Left renal pelvis (tissue), 4 donors: ENCODE results near the gene ZNF22. TPM values are rescaled to one million over a fixed set of nuclear protein-coding genes. Genes with fewer than 3 reads are reported as not detected.
A peak's percentile ranks its signal among the peaks of the same experiment; 100 is the strongest.

Experiments used
- DNase-seq, 4 donors: peaks; one replicate each; pipeline ENCODE4 v3.0.0-alpha.2; 2013; ENCODE audit warnings: low read depth in 4 of 4, low spot score in 3 of 4
- polyA plus RNA-seq, 4 donors: library from polyadenylated mRNA; unstranded; fragments of 120-200 nt; gene quantifications; one replicate each; pipeline ENCODE4 v1.2.1, GENCODE V29; 2013; ENCODE audit not compliant: insufficient read length in 4 of 4

ZNF22 gene
- polyA plus RNA-seq, 4 donors: 78.8 to 115 (median 87.6) TPM

GRCh38 chr10:44975431-44976331 lies 25.0 kb upstream of the ZNF22 start:
- DNase-seq: no peak

DNA sequence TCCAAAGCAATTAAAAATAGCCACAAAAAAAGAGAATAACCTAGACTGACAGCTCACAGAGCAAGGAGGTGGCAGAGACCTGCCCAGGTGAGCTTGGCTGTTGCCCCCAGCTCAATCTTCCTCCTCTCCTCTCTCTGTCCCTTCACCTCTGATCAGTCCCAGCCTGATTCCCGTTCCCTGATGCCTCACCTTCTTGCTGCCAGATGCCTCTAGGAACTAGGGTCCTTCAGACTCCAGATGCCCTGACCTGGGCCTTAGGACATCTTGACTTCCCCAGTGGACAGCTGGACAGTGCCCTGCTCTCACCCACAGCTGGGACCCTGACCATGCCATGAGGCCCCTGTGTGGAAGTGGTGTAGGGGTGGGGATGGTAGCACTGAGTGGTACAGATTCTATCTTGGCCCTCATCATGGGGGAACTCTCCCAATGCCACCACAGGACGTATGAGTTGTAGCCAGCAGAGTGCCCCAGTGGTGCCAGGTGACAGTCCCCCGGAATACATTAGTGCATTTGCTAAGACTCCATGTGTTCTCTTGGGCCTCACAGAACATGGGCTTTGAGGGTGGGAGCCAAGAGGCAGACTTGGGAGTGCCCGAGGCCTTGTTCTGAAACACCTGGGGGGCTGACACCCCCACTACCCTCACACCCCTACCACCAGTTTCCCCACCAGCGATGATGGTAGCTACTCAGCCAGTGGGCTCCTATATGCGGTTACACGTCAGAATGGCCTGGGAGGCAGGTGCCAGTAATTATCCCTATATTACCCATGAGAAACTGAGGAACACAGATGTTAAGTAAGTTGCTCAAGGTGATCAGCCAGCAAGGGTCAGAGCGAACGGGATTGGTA lies 24.1 kb upstream of the ZNF22 start:
- no peak for DNase-seq

GRCh38 chr10:44977287-44978212 lies 23.2 kb upstream of the ZNF22 start:
- DNase-seq: no peak

- DNase-seq: no peak
These were observed 22.5 kb upstream of the ZNF22 start for GRCh38 chr10:44978213-44978569.

- DNase-seq: peak; percentile 89 to 96 (median 92)
These were observed 22.0 kb upstream of the ZNF22 start, which contains the start of gene DEPP1 for GRCh38 chr10:44978570-44979280. TSS of gene DEPP1 (minus strand) at chr10:44978809. CDS start at chr10:44978030, 779 bp downstream.

DNA sequence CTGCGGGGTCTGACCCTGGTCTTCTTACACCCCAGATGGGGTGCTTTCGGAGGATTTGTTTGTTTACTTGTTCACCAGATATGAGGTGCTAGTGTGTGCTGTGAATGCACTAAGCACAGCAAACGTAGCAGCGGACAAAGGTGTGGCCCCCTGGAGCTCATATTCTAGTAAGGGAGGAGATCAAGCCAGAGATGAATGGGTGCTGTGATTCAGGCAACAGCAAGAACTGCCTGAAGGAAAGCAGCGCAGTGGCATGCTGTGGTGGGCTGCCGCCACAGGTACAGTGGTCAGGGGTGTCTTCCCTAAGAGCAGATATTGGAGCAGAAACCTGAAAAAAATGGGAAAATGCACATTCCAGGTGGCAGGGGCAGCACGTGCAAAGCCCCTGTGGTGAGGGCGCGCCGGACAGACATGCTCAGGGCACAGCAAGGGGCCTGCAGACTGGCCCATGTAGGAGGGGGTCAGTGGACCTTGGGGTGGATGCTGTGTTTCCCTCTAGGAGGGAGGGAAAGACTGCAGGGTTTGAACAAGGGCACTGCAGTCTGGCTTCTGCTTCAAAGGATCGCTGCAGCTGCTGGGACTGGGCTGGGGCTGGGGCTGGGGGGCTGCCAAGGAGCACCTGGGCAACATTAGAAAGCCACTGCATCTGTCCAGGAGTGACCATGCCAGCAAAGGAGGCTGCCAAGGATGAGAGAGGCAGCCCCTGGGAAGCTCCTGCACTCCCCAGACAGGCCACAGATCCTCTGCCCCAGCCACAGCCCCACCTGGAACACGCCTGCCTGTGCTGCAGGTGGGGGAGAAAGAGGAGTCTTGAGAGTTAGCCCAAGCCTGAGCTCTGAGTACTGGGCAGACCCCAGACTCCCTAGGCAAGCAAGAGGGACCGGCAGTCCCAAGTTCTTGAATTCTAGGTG lies 21.2 kb upstream of the ZNF22 start:
- no peak for DNase-seq

- no peak for DNase-seq
These were observed 20.2 kb upstream of the ZNF22 start for GRCh38 chr10:44980309-44981171.

GRCh38 chr10:44981172-44982113 lies 19.3 kb upstream of the ZNF22 start:
- DNase-seq: no peak

GRCh38 chr10:44982114-44982460 lies 18.6 kb upstream of the ZNF22 start:
- DNase-seq: no peak

GRCh38 chr10:44982496-44982895 lies 18.2 kb upstream of the ZNF22 start:
- no peak for DNase-seq

GRCh38 chr10:44983066-44983894 lies 17.4 kb upstream of the ZNF22 start:
- DNase-seq: no peak

DNA sequence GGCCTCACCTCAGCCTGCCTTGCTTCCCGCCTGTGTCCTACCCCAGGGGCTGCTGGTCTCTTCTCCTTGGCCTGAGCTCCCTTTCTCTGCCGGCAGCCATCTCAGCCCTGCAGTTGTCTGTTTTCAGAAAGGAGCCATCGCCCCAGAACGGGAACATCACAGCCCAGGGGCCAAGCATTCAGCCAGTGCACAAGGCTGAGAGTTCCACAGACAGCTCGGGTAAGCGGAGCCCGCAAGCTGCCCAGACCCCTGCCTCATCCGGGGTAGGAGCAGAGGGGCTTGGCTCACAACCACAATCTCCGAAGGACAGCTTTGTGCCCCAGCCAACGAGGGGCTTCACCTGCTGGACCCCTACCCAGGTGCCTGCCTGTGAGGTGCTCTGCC lies 16.8 kb upstream of the ZNF22 start:
- DNase-seq: no peak

- no peak for DNase-seq
These were observed 16.0 kb upstream of the ZNF22 start for GRCh38 chr10:44984671-44985101.

GRCh38 chr10:44985175-44985681 lies 15.5 kb upstream of the ZNF22 start:
- DNase-seq: no peak

GRCh38 chr10:44986179-44986578 lies 14.5 kb upstream of the ZNF22 start:
- DNase-seq: no peak

DNA sequence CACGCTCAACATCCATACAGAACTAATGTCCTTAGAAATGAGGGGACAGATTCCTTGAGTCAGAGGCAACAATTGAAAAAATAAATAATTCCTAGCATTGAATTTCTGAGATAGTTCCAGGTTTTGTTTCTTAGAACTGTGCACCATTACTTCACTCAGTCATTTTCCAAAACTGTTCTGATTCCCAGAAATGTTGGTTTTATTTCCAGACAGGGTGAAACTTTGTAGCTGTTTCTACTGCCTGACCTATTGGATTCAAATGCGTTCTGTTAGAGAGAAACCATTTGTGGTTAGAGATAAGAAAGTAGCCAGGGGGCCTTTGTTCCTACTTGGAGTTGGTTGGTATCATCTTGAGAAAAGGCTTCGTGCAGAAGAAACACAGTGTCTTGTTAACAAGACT lies 14.1 kb upstream of the ZNF22 start:
- no peak for DNase-seq
